Measurements from ENCODE around the gene NEU1.

The NEU1 gene

DNA sequence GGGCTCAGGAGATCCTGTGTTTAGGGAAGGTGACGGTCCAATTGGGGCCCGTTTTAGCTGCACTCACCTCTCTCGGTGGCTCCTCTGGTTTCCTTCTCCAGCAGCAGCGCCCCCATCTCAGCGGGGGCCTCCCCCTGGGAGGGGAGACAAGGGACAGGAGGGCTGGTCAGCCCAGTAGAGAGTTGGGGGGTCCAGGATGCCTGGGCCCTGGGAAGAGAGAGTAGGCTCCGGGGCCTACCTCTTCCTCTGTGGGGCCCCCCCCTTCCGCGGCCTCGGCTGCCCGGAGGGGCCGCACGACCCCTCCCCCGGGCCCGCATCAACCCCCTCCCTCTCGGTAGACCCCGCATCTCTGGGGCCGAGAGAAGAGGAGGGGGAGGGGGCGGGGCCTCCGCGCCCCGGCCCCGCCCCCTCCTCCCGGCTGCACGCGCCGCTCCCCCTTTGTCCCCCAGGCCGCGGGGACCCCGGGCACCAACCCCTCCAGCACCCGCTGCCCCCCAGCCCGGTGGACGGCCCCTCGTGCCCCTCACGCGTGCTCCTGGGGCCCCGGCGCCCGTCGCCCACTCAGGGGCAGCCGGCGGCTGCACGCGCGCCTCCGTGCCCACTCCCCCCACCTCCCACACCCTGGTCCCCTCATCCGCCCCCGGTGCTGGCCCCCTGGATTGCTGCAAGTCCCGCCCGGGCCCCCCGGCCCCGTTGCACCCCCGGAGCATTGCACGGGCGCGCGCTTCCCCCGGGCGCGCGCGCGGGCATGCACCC is 34.4 kb upstream of the NEU1 start:
- DNase-seq (ENCODE audit: low read depth in 1 of 2, low spot score in 1 of 2), result no peak

DNA sequence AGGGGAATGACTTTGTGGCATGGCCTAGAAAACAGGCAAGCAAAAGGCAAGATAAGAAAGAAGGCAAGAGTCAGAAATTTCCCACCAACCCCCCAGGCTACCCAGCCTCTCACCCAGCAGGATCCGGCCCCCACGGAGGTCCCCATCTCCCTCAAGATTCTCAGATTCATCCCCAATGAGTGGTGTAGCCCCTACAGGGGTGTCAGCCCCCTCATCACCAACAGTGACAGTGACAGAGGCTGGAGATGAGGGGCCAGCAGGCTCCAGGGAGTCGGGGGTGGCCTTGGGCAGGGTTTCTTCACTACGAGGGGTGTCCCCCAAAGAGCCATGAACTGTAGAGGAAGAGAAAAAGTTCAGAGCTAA is 33.9 kb upstream of the NEU1 start:
- DNase-seq (ENCODE audit: low read depth in 1 of 2, low spot score in 1 of 2), result no peak

DNA sequence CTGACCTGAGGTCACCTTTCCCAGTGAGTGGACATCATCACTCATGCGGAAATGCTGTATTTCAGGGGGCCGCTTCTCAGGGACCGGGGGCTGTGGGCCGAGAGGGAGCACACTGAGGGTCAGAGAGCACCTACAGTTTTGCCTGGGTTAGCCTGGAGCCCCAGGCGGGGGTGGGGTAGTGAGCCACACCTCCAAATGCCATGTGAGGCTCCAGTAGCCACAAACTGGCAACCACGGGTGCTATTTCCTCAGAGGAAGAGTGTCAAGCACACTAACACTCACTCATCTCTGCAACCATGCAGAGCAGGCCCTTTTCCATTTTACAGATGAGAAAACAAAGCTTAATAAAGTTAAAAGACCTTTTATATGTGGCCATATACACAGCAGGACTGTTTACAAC is 30.2 kb upstream of the NEU1 start:
- no peak for DNase-seq (ENCODE audit: low read depth in 1 of 2, low spot score in 1 of 2)

DNA sequence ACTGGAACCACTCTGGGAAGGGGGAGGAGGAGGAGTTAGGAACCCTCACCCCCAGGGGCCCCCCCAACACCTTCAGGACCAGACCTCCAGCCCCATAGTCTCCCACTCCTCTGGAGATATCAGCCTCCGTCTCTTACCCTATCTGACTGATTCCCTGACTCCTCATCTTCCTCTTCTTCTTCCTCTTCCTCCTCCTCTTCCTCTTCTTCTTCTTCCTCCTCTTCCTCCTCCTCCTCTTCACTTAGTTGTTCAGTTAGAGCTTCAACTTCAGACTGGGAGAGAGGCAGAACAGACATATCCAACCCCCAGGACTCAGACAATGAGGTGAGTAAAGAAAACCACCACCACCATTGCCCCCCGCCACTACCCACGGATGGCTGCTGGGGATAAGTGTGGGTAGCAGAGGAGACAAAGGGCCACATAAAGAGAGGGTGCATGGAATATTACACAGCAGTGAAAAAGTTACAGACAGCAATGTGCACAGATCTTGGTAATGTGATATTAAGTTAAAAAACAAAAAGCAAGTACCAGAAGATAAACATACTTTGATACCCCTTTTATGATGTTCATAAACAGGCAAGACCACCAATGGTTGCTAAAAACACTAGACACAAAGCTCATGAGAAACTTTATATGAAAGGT is 26.8 kb upstream of the NEU1 start:
- DNase-seq (ENCODE audit: low read depth in 1 of 2, low spot score in 1 of 2), result no peak

DNA sequence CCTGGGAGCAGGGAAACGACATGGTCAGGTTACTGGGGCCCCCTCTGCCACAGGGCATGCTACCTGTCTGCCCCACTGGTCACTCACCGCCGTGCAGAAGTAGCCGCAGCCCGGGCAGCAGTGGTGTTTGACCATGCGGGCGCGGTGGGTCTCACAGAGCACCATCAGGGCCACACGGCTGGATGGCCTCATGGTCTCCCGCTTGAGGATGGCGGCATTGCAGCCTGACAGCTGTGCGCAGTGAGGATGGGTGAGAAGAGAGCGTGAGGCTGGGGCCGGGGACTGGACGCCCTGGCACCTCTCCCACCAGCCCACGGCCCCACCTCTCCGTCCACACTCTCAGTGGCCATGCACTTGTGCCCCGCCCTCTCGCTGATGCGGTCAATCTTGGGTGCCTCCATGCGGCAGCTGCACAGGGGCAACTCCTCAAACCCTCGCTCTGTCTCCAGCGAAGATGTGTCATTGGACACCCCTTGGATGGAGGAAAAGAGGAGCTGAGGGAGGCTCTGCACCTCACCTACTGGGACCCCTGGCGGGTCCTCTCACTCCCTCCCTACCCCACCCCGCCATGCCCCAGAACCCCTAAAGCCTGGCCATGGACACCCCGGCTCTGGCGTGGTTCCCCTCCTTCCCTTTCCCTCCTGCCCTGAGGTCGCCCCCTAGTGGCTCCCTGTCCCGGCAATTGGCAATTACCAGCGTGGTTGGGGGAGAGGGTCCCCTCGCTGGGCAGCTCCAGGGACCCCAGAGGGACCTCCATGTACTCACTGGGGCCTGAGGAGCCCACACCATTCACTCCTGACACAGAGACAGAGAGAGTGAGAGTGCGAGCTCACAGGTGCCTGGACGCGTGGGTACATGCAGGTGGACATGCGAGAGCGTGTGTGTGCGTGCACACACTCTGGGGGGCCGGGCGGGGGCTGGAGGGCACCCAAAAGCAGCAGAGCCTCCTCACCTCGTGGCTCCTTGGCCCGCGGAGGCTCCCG is 25.9 kb upstream of the NEU1 start:
- DNase-seq (ENCODE audit: low read depth in 1 of 2, low spot score in 1 of 2), result peak; percentile 32 to 50

DNA sequence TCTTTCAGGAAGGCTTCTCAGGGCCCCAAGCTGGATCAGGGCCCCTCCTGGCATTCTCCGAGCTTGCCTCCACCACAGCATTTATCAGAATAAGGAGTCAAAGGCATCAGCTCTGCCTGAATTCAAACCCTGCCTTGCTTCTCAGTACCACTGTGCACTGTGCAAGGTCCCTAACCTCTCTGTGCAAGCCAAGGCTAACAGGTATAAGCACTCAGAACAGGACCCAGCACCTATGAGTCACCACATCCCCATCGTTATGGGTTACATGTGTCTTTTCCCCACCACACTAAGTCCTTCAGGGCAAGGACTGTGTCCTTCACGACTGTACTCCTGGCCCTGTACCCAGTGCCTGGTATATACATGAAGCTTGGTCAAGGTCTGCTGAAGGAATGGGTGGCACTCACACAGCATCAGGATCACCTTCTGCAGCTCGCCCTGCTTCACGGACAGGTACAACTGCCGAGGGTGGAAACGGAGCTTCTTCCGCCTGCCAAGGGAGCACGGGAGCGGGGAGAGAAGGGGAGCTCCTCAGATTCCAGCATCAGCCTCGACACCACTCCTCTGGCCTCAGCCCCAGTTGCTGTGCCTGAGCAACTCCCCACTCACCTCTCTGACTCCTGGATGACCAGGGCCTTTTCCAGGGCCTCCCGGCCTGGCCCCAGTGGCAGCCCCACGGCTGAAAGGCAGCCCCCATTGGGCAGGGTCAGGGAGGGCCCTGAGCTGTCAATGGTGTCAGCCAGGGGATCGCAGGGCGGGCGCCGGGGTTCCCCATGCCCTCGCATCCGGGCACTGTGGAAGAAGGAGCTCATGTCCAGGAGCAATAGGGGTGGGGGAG is 24.8 kb upstream of the NEU1 start:
- no peak for DNase-seq (ENCODE audit: low read depth in 1 of 2, low spot score in 1 of 2)

DNA sequence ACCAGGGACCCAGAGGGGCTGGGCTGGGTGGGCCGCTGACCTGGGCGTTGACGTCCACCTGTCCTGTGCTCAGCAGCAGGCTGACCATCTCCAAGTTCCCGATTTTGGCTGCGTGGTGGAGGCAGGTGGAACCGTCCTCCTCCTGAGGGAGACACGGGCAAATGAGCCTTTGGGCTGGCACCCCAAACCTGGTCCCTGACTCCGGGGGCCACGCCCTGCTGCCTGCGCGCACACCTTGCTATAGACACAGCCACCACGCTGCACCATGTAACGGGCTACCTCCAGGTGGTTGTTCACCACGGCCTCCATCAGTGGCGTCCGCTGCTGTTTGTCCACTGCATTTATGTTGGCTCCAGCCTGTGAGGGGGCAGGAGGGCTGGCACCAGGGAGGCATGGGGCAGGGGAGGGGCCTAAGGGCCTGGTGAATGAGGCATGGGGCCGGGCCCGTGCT is 23.9 kb upstream of the NEU1 start:
- DNase-seq (ENCODE audit: low read depth in 1 of 2, low spot score in 1 of 2), result no peak

DNA sequence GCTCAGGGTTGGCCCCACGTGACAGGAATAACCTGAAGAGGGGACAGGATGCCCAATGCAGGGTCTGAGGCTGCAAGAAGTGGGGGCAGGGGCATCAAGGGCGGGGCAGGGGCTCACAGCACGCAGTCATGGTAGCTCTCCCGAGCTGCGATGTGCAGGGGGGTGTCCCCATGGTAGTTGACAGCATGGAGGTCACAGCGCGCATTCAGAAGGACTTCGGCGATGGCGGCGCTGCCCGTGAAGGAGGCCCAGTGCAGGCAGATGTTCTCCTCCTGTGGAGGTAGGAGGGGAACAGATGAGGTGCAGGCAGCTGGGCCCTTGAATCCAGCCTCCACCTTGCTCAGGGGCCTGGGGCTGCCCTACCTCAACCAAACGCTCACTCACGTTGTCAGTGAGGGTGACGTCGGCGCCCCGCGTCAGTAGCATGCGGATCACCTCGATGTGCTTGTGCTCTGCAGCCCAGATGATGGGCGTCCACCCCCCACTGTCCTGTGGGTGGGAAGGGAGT is 22.0 kb upstream of the NEU1 start:
- DNase-seq (ENCODE audit: low read depth in 1 of 2, low spot score in 1 of 2), result no peak

DNA sequence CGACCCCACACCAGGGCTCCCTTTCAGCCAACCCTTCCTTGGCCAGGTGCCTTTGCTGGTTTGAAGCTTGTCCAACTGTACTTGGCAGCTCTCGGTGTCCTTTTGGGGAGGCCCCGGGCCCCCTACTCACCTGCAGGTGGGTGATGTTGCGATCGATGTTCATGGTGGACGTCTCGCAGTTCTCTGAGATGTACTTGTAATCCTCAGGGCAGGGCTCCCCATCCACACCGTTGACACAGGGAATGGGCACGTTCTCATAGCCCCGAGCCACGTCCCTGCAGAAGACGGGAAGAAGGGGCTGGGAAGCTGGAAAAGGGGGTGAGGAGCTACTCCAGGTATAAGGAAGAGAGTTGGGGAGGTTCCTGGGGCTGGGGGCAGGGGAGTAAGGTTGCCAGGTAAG is 21.1 kb upstream of the NEU1 start:
- DNase-seq (ENCODE audit: low read depth in 1 of 2, low spot score in 1 of 2), result no peak

DNA sequence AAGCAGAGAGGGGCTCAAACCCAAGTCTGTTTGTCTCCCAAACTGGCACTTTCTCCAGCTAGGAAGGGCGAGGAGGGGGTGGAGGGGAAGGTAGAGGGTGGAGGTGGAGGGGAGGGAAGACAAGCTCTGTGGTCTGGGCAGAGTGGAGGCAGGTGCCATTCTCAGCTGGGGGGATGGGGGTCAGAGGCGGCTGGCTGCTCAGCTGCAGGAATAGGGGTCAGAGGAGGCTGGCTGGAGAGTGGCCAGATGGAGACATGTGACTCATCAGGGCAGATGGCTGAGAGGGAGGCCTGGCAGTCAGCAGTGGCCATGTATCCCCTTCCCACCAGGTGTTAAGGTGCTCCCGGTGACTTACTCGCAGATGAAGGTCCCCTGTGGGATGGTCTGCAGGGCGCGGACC is 19.7 kb upstream of the NEU1 start:
- DNase-seq (ENCODE audit: low read depth in 1 of 2, low spot score in 1 of 2), result no peak

DNA sequence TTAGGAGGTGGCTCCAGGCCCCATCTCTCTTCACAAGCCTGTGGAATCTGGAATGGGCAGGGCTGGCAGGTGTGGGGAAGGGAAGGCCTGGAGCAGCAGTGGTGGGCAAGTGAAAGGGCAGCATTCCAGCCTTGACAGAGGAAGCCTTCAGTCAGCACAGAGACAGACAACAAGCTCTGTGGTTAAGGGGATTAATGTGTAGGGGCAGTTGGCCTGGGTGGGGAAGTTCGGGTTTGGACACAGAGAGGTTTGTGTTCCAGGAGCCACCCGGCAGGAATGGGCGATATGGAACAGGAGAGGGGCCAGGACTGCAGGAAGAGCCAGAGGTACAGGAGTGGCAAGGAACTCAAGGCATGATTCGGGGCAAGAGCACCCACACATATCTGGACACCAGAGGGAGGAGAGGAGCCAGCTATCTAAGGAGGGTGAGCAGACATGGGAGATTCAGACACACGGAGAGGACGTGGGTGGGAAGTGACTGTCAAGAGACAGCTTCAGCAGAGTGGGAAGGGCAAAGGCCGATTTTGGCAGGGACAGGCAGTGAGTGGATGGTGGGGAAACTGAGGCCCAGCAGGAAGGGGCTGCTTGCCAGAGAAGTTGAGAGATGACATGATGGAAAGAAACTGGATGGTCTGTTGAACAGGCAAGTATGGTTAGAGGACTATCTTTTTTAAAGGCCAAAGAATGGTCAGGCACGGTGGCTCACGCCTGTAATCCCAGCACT is 18.7 kb upstream of the NEU1 start:
- DNase-seq (ENCODE audit: low read depth in 1 of 2, low spot score in 1 of 2), result no peak

DNA sequence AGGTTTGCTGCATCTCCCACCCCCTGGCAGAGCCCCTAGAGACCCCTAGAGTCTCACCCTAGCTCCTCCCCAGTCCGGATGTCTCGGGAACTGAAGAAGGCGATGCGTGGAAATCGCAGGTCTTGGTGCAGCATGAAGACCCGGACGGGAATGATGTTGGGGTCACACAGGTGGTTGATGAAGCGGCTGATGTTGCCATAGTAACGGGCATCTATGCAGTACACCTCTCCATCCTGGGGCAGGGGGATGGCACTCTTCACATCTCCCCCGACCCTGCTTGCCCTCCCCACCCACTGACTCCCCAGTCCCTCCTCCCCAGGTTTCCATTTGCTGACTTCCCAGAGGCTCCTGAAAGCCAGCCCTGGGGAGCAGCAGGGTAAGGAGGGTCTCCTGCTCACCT is 18.0 kb upstream of the NEU1 start:
- DNase-seq (ENCODE audit: low read depth in 1 of 2, low spot score in 1 of 2), result no peak

DNA sequence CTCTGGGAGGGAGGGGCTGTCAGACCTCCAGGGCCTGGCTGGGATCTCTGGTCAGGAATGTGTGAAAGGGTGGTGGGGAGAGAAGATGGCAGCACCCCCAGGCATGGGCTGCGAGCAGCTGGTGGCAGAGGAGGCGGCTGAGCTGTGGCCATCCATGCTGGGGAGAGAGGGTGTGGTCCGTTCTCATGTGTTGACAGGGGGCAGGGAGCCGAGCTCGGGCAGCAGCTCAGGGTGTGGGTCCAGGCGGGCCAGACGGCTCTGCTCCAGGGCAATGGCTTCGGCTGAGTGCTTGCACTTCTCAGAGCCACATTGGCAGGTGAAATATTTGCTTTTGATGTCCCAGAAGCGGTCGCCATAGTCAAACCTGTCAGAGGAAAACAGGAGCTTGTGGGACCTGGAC is 17.3 kb upstream of the NEU1 start:
- no peak for DNase-seq (ENCODE audit: low read depth in 1 of 2, low spot score in 1 of 2)

DNA sequence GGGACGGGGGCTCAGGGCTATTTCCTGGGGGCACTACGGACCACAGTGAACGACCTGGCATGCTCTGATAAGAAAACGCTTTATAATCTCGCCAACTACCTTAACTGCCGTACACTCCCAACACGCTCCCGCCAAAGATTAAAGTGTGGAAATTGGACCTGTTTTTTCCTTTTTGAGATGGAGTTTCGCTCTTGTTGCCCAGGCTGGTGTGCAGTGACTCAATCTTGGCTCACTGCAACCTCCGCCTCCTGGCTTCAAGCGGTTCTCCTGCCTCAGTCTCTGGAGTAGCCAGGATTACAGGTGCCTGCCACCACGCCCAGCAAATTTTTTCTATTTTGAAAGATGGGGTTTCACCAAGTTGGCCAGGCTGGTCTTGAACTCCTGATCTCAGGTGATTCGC is 16.5 kb upstream of the NEU1 start:
- DNase-seq (ENCODE audit: low read depth in 1 of 2, low spot score in 1 of 2), result no peak

DNA sequence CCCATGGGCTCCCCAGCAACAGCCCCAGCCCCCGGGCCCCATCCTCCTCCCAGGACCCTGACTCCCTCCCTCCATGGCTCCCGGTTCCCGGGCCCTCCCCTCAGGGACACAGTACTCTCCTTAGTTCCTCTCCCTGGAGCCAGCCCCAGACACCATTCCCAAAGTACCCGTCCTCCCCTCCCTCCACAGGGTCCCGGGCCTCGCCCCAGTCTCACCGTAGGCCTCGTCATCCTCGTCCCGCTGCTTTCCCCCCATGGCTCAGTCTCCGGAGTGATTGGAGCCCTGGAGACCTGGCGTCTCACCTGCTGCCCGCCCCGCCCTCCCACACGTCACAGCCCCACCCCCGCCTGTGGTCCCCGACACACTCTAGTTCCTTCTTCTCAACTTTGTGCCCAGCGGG is 16.1 kb upstream of the NEU1 start, which contains the start of gene SLC44A4:
SLC44A4 (minus strand) TSS at position 272 of the 400 bp plus-strand sequence; CDS start at position 255, 17 bp downstream.
- no peak for DNase-seq (ENCODE audit: low read depth in 1 of 2, low spot score in 1 of 2)

DNA sequence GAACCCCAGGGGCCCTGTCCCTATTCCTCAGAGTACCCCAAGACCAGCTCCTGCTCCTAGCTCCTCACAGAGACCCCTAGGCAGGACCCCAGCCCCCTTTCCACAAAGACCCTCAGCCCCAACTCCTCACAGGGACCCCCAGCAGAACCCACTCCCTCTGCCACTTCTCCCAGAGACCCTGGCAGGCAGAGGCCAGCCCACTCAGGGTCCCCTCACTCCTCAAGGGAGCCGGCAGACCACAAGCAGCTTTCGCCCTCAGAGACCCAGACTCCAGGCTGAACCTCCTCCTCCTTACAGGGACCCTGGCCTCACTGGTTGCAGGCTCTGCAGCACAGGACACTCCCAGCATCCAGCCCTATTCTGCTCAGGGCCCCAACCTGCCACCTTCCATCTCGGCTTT is 15.6 kb upstream of the NEU1 start:
- DNase-seq (ENCODE audit: low read depth in 1 of 2, low spot score in 1 of 2), result no peak

DNA sequence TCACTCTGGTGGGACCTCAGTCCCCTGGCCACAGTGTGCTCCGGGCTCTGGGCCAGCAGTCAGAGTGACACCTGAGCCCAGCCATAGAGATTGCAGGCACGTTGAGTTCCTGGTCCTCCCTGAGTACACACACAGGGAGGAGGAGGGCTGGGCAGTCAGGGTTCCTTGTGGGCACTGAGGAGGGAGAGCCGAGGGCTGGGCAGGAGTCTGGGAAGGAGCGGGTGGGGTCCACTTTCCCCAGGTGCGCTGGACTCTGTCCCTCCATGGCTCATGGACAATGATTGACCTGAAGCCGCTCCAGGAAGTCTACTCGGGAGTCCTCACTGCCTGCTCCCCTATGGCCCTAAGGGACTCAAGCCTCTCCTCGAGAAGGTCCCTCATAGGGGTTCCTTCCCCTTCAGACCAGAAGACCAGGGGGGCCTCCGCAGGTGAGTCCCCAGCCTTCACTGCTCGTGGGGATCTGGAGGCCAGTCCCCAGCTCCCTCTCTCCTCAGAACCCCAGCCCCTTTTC is 15.1 kb upstream of the NEU1 start:
- DNase-seq (ENCODE audit: low read depth in 1 of 2, low spot score in 1 of 2), result no peak

DNA sequence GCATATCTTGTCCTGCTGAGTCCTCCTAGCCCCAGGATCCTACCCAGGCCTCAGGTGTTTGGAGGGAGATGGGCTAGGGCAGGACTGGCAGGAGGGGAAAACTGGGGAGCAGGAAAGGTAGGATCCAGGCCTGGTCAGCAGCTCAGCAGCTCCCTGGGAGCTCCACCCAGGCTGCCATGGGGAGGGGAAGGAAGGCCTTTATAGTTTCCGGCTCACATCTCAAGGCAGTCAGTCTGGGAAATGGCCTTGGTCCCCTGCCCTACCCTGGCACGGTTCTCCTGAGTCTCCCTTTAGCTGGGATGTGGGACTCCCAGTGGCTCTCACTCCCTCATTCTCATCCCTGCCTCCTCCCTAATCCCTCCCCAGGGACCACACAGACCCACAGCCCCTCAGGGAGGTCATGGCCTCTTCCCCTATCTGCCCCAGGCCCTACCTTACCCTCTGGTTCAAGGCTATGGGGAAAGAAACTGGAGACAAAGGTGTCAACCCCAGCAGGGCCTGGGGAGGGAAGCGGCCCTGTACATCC is 14.6 kb upstream of the NEU1 start:
- DNase-seq (ENCODE audit: low read depth in 1 of 2, low spot score in 1 of 2), result no peak

DNA sequence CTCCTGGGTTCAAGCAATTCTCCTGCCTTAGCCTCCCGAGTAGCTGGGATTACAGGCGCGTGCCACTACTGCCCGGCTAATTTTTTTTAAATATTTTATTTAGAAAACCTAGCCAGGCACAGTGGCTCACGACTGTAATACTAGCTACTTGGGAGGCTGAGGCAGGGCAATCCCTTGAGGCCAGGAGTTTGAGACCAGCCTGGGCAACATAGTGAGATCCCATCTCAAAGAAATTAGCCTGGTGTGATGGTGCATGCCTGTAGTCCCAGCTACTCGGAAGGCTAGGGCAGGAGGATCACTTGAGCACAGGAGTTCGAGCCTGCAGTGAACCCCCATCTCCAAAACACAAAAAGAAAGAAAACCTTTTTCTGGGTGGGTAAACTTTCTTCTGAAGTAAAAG is 13.7 kb upstream of the NEU1 start:
- DNase-seq (ENCODE audit: low read depth in 1 of 2, low spot score in 1 of 2), result no peak

DNA sequence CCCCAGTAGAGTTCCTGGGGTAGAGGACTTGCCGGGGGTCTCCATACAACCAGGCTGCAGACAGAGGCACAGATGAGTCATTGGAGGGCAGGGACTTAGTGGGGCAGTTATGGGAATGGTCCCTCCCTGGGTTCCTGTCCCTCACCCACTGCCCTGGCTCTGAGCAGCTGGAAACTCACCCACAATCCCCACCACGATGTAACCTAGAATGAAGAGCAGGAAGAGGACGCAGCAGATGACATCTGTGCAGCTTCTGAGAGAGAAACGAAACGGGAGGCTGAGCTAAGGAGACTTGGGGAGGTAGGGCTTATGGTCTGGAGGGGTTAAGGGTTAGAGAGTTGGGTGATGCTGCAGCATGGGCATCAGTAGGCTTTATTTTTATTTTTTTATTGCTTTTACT is 13.3 kb upstream of the NEU1 start:
- DNase-seq (ENCODE audit: low read depth in 1 of 2, low spot score in 1 of 2), result no peak
